ENCODE data around the gene CRYZL1. TPM values are rescaled to one million over a fixed set of nuclear protein-coding genes. Genes with fewer than 3 reads are reported as not detected.

The CRYZL1 gene
- total and polyA plus RNA-seq, 7 donors, result 17.3 to 90.8 (median 46.6) TPM

DNA sequence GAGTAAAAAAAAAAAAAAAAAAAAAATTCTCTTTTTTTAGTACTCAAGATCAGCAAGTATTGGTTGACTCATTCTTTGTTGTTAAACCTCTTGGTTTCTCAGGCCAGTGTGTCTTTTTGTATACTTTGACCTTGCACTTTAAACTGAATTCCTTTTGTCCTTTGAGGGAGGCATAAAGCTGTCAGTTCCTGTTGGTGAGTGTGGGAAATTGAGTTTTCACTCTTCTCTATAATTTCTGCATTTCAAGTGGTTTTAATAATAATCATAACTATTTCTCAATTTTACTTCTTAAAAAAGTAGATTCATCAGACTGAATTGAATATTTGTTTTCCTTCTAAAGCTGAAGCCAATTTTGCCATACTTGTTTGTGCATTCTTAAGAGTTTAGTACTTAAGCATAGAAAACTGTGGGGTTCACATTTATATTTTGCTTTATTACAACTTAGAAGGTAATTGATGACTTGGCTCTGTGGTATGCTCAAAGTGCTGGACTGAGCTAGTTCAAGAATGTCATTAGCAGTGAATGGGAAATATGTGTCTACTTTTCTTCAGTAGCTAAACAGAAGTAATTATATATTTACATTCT lies 44.2 kb upstream of the CRYZL1 start:
- Histone ChIP-seq H3K27ac (no peak overlapping the region), H3K27me3 (no peaks in the 10 kb centered on the region), H3K9me3 (no peaks in the 10 kb centered on the region), H3K4me1 (peaks cover 0 to 58% (median 42%) of the 10 kb centered on the region in 4 donors), H3K36me3 (no peaks in the 10 kb centered on the region), H3K4me3 (no peak overlapping the region)
- no peak for DNase-seq
- TF ChIP-seq EP300 (IDR thresholded peaks at IDR 0.05) (no peak), POLR2AphosphoS5 (IDR thresholded peaks at IDR 0.05) (no peak), POLR2A (IDR thresholded peaks at IDR 0.05) (no peak)
- TF ChIP-seq, protein P1, sequence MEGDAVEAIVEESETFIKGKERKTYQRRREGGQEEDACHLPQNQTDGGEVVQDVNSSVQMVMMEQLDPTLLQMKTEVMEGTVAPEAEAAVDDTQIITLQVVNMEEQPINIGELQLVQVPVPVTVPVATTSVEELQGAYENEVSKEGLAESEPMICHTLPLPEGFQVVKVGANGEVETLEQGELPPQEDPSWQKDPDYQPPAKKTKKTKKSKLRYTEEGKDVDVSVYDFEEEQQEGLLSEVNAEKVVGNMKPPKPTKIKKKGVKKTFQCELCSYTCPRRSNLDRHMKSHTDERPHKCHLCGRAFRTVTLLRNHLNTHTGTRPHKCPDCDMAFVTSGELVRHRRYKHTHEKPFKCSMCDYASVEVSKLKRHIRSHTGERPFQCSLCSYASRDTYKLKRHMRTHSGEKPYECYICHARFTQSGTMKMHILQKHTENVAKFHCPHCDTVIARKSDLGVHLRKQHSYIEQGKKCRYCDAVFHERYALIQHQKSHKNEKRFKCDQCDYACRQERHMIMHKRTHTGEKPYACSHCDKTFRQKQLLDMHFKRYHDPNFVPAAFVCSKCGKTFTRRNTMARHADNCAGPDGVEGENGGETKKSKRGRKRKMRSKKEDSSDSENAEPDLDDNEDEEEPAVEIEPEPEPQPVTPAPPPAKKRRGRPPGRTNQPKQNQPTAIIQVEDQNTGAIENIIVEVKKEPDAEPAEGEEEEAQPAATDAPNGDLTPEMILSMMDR (IDR thresholded peaks at IDR 0.05), result no peak
- intact Hi-C loops (cut with DNase I), result no loop called here

DNA sequence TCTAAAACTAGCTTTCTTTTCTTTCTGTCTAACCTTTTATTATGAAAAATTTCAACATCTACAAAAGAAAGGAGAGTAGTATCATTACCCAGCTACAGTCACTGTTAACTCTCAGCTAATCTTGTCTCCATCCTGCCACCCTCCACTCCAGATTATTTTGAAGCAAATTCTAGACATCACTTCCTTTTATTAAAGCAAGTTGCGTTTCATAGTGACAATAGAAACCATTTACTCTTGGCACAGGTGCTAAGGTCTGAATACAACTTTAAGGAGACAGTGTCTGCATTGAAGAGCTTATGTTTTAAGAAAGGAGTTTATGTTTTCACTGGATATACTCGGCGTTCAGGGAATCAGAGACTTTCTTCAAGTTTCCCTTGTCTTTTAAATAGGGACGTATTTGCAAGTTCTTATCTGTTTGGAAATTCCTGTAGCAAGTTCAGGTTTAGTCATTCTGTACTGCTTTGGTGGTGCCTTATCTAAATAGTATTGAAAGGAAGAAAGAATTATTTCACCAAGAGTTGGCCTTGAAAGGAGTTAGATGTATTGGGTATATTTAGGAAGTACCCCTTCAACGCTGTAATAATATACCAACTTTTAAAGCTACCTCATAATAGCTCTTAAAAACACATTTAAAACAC lies 43.5 kb upstream of the CRYZL1 start:
- TF ChIP-seq EP300 (IDR thresholded peaks at IDR 0.05), result no peak
- TF ChIP-seq, protein P1 (IDR thresholded peaks at IDR 0.05), result no peak
- TF ChIP-seq POLR2AphosphoS5 (IDR thresholded peaks at IDR 0.05), result no peak
- TF ChIP-seq POLR2A (IDR thresholded peaks at IDR 0.05), result no peak
- peak overlapping the region in 1 of 4 donors; percentile 12 for H3K27ac ChIP-seq
- H3K4me3 ChIP-seq, result no peak overlapping the region
- intact Hi-C loops (cut with DNase I), result no loop called here
- no peaks in the 10 kb centered on the region for H3K9me3 ChIP-seq
- H3K4me1 ChIP-seq, result peaks cover 0 to 60% (median 42%) of the 10 kb centered on the region in 4 donors
- no peaks in the 10 kb centered on the region for H3K27me3 ChIP-seq
- WGBS, 2 donors, result 38 to 70% methylated on average over 5 of the region's 5 CpGs
- H3K36me3 ChIP-seq, result no peaks in the 10 kb centered on the region
- no peak for DNase-seq

DNA sequence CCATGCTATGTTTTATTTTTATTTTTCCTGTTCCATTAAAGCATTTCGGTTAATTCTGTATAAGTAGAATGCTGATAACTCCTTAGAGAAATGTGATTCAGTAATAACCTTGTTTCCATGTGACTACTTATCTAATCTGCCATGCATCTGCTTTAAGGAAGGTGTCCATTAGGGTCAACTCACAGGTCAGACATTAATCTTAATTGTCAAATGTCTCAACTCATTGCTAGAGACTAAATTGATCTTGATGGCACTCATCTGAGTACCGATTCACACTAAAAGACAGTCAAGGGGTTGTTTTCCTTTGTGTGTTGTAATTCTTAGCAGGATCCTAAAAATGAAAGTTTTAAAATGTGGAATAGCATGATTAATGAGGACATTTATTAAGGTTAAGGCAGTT lies 42.5 kb upstream of the CRYZL1 start:
- H3K36me3 ChIP-seq, result no peaks in the 10 kb centered on the region
- H3K27me3 ChIP-seq, result no peaks in the 10 kb centered on the region
- intact Hi-C loops (cut with DNase I), result no loop called here
- peaks cover 0 to 53% (median 41%) of the 10 kb centered on the region in 4 donors for H3K4me1 ChIP-seq
- peak overlapping the region in 2 of 4 donors; percentile 0 to 49 for H3K27ac ChIP-seq
- H3K9me3 ChIP-seq, result no peaks in the 10 kb centered on the region
- 84 to 90% methylated on average over 2 of the region's 2 CpGs for WGBS, 2 donors
- H3K4me3 ChIP-seq, result no peak overlapping the region
- no peak for DNase-seq
- TF ChIP-seq EP300 (IDR thresholded peaks at IDR 0.05) (no peak), POLR2A (IDR thresholded peaks at IDR 0.05) (no peak), POLR2AphosphoS5 (IDR thresholded peaks at IDR 0.05) (no peak)
- TF ChIP-seq, protein P1 (IDR thresholded peaks at IDR 0.05), result no peak

DNA sequence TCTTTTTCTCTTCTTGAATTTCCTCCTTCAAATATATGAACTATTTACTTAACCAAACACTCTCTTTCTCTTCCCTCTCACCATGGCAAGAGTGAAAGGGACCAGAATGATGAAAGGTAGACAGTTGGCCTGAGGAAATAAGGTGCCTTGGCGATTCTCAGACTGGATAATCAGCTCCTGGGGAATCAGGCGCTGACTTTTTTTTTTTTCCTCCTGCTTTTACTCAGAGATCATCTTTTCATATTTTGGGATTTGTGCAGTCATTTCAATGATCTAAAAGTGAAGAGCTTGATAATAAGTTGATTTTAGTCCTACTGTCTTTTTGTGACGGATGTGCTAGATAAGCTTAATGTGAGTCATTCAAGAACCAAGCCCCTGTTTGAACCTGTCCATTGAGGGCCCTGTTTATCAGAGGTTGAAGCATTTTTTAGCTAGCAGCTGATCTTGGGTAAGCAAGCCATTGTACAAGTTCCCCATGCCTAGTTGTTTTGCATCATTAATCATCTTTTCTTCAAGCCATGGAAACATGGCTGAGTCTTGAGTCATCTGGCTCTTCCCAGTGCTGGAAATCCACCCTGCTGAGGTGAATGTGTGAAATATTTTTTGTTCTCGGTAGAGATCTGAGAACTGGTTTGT lies 41.6 kb upstream of the CRYZL1 start:
- H3K4me3 ChIP-seq, result no peak overlapping the region
- DNase-seq, result no peak
- 89 to 94% methylated on average over 4 of the region's 4 CpGs for WGBS, 2 donors
- H3K9me3 ChIP-seq, result no peaks in the 10 kb centered on the region
- intact Hi-C loops (cut with DNase I), result no loop called here
- TF ChIP-seq POLR2AphosphoS5 (IDR thresholded peaks at IDR 0.05), result peak in 1 of 4 donors; percentile 21
- TF ChIP-seq, protein P1 (IDR thresholded peaks at IDR 0.05), result no peak
- peak overlapping the region in 3 of 4 donors; percentile 0 to 49 (median 5) for H3K27ac ChIP-seq
- no peaks in the 10 kb centered on the region for H3K36me3 ChIP-seq
- no peaks in the 10 kb centered on the region for H3K27me3 ChIP-seq
- peaks cover 0 to 54% (median 40%) of the 10 kb centered on the region in 4 donors for H3K4me1 ChIP-seq
